HG02885 (cell line): ENCODE results near the gene RNASE1.
"Not testable (repeated sequence)": the region's sequence is repeated elsewhere in the genome, so short reads cannot be mapped to it uniquely, and the experiment has no call there.

Source experiments
- ATAC-seq: cut with Tn5 transposase; IDR thresholded peaks from one replicate; pipeline ENCODE4 v1.9.1; 2021; ENCODE audit warnings: mild to moderate bottlenecking; ENCODE audit not compliant: unreplicated experiment, poor library complexity

RNASE1 gene

GRCh38 chr14:20775901-20776300 lies 26.7 kb downstream of the RNASE1 start:
- ATAC-seq: no peak

DNA sequence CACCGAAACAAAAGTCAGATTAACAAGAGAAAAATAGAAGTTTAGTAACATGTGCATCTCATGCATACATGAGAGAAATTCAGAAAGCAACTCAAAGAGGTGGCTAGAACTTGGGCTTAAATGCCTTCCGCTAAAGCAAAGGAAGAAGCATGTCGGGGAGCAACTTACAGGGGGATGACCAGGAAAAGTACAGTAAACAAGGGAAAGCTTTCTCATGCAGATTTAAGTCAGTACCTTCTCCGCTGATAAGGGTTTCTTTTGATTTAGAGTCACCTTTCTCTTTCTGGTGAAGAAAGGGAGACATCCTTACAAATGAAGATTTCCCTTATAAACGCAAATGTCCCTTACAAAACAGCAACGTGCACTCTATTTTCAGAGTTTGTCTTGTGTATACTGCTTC lies 27.6 kb downstream of the RNASE1 start:
- no peak for ATAC-seq

GRCh38 chr14:20774258-20774824 lies 28.3 kb downstream of the RNASE1 start:
- ATAC-seq: no peak

GRCh38 chr14:20772650-20773049 lies 30.0 kb downstream of the RNASE1 start:
- ATAC-seq: no peak

- no peak for ATAC-seq
These were observed 33.2 kb downstream of the RNASE1 start for GRCh38 chr14:20769421-20769820.

DNA sequence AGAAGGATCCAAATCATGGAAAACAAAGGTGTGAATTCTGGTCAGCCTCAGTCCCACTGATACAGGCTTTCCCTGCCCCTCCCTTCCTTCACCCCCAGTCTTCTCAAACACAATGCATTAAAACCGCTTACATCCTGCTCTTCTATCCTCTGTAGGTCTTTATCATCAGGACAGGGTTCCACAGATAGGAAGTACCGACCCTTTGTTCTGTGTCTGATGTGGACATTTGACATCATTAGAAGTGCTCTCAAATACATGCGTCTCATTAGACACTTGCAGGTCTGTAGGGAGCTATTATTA lies 34.1 kb downstream of the RNASE1 start:
- ATAC-seq: no peak

- no peak for ATAC-seq
These were observed 41.7 kb downstream of the RNASE1 start for GRCh38 chr14:20760950-20761349.

- ATAC-seq: not testable (repeated sequence)
These were observed 43.2 kb downstream of the RNASE1 start for GRCh38 chr14:20759465-20759864.

DNA sequence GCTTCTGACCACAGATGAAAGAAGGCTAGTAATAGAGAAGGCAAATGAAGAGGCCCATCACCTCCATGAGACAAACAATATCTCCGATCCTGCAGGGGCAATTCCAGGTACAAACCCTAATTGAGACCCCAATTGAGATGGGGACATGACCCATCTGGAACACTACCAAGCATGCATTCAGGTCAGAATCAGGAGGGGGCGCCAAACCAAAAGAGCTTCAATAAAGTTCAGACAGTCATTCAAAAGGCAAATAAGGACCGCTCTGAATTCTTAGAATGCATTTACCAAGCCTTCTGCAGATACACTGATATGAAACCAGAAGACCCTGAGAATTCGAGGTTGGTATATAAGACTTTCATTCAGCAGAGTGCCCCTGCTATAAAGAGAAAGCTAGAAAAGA lies 44.7 kb downstream of the RNASE1 start:
- ATAC-seq: no peak

- no peak for ATAC-seq
These were observed 47.6 kb downstream of the RNASE1 start for GRCh38 chr14:20755037-20755436.

GRCh38 chr14:20754308-20754707 lies 48.3 kb downstream of the RNASE1 start:
- ATAC-seq: no peak

DNA sequence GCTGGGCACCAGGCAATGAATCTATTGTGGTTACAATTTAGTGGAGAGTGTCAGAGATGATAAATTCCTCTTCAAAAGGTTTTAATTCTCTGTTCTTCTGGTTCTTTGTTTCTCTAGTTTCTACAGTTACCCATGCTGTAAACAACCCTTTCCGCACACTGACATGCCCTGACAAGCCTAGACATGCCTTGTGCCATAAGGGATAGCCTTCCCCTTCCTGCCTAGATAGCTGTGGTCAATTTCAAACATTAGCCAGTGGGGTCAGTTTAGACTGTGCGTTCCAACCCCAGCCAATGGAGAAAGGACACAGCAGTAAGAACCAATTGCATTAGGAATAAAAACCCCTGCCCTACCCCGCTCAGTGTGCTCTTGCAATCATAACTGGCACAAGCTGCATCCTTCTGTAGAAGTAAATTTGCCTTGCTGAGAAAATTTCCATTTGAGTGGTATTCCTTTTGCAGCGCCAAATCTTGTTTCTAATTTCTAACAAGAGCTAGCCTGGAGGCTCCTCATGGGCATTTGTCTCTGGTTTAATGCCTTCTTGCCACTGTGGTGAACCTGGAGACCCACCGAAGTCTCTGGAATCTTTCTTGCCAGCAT lies 50.6 kb downstream of the RNASE1 start:
- ATAC-seq: no peak
